Measurements from ENCODE around the gene VPS54. TPM values are rescaled to one million over a fixed set of nuclear protein-coding genes. Genes with fewer than 3 reads are reported as not detected.
A peak's percentile ranks its signal among the peaks of the same experiment; 100 is the strongest.

VPS54 gene
- total RNA-seq, 2 donors from 2014 or later = 12.8 to 19.7 TPM

DNA sequence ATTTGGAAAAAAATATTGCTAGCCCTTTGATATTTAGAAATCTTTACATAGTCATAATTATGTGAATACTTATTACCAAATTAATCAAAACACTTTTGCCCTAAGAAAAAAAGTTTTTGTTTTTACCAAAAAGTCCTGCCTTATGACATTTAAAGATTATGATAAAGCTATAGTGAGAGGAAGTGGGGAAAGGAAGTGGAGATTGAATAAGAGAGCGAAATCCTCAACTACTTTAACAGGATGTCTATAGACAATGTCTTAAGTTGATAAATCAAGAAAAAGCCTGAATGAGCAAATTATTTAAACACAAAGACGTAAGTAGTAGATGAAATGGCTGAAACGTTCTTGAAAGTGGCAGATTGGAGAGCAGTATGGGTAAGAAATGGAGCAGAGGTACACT, 20.9 kb upstream of the VPS54 start:
- ATAC-seq = no peak
- Mint-ChIP-seq H3K36me3 (no peaks in the 10 kb centered on the region), H3K9me3 (no peaks in the 10 kb centered on the region), H3K4me3 (peak overlapping the region; percentile 30), H3K27me3 (peaks cover 0 to 2% of the 10 kb centered on the region in 2 donors), H3K4me1 (ENCODE audit: low read depth in 2 of 2) (peaks cover 17 to 29% of the 10 kb centered on the region in 2 donors), H3K27ac (peak overlapping the region in 1 of 2 donors; percentile 36)
- DNase-seq (ENCODE audit: low spot score) = no peak

DNA sequence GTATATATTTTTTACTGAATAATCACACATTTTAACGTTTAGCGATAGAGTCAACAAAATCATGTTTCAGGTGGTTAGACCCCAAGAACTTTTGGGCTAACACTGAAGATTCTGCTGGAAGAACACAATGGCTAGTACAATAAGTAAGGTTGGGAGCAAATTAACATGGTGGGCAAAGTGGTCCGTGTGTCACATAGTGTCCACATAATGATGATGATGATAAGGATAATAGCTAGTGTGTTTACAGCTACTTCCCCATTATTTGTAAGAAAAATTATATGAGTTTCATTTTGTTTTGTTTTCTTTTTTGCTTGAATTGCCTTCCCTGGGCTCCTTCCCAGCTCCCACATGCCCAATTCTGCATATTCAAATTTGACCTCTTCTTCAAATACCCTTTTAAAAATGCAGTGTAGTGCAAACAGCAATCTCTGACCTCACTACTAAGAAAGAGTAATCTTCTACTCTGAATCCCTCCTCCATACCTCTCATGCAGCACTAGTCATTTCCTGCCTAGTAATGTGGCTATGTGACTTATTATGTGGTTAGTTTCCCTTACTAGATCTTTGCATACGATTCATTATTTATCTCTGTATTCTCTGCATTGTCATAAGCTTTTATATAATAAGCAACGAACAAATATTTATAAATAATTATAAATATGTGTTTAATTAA, 16.9 kb upstream of the VPS54 start:
- Mint-ChIP-seq H3K36me3 (peaks cover 16% of the 10 kb centered on the region), H3K4me3 (peak overlapping the region; percentile 71), H3K27ac (peak overlapping the region; percentile 3 to 86), H3K27me3 (peaks cover 0 to 4% of the 10 kb centered on the region in 2 donors), H3K4me1 (ENCODE audit: low read depth in 2 of 2) (peaks cover 22 to 44% of the 10 kb centered on the region in 2 donors), H3K9me3 (no peaks in the 10 kb centered on the region)
- no peak for DNase-seq (ENCODE audit: low spot score)
- ATAC-seq = peak; percentile 93 to 98

DNA sequence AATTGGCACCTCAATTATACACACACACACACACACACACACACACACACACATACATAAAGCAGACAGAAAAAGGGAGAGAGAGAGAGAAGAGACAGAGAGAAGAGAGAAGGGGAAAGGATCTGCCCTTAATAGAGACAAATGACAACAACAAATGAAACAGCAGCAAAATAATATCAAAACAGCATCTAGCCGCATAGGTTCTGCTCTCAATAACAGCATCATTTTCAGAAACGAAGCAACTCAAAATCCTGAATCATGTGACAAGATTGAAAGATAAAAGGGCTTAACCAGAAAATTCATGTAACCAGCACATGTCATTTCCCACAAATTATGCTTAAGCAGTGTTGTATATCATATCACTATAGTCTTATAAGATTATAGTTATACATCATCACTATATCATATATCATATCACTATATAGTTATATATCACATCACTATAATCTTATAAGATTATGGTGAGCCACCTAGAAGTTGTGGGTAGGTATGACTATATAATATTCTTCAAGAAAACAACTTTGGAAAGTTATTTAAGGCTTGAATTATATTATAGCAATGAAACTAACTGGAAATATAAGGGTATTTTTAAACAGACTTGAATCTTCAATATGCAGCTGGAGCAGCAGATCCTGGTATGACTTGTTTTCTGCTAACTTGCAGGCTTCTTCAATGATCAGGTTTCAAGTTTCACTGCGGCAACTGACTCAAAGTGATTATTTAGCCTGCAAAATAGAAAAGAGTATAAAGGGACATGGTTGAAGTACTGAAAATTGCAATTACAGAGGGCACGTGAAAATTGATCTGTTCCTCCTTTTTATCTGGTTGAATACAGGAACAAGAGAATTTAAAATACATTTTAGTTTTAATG, 16.1 kb upstream of the VPS54 start:
- ATAC-seq = peak in 1 of 2 donors; percentile 65

DNA sequence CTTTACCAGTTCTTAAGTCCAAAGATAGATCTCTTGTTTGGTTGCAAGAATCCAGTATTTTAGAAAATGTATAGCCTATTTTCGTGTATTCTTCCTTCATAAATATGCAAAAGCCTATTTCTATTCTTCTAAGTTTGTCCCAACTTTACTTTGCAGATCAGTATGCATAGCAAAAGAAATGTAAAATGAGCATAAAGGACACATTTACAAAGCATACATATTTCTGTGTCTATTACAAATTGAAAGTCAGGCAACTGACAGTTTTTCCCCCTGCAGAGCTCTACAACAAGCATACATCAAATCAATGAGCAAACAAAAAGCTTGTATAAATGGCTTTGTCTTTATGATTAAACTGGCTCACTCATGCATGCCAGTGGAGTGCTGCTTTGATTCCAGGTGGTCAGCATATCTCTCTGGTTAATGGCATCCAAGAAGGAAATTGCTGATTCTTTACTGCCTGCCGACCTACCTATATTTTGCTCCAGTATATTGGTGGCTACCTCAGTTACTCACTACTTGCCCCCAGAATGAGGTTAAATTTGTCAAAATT, 10.0 kb upstream of the VPS54 start:
- Mint-ChIP-seq H3K27ac (no peak overlapping the region), H3K4me3 (no peak overlapping the region), H3K9me3 (no peaks in the 10 kb centered on the region), H3K27me3 (peaks cover 0 to 13% of the 10 kb centered on the region in 2 donors), H3K36me3 (peaks cover 6% of the 10 kb centered on the region), H3K4me1 (ENCODE audit: low read depth in 2 of 2) (peaks cover 0 to 12% of the 10 kb centered on the region in 2 donors)
- no peak for ATAC-seq
- no peak for DNase-seq (ENCODE audit: low spot score)

More for the DNA sequence above, 16.1 kb upstream of the VPS54 start:
- H3K4me3 Mint-ChIP-seq = peak overlapping the region; percentile 71
- peaks cover 0 to 7% of the 10 kb centered on the region in 2 donors for H3K27me3 Mint-ChIP-seq
- H3K36me3 Mint-ChIP-seq = peaks cover 16% of the 10 kb centered on the region
- DNase-seq (ENCODE audit: low spot score) = no peak
- peak overlapping the region; percentile 3 to 86 for H3K27ac Mint-ChIP-seq
- peaks cover 21 to 42% of the 10 kb centered on the region in 2 donors for H3K4me1 Mint-ChIP-seq (ENCODE audit: low read depth in 2 of 2)
- no peaks in the 10 kb centered on the region for H3K9me3 Mint-ChIP-seq

DNA sequence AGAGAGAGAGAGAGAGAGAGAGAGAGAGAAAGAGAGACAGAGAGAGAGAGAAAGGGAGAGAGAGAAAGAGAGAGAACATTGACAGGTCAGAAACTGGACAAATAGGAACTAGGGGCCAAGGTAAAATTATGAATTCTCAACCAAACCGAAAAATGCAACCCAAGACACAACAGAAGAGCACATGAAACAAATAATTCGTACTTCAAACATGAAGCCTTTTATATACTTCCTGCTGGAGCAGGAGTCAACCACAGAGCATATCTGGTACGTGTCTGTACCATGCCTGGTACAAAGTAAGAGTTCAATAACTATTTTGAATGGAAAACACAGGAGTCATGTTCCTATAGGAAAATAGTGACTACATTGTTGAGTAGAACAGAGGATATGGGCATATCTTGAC, 6.5 kb upstream of the VPS54 start:
- DNase-seq (ENCODE audit: low spot score) = no peak
- H3K27ac Mint-ChIP-seq = no peak overlapping the region
- peak overlapping the region; percentile 14 for H3K4me3 Mint-ChIP-seq
- H3K4me1 Mint-ChIP-seq (ENCODE audit: low read depth in 2 of 2) = peaks cover 0 to 6% of the 10 kb centered on the region in 2 donors
- H3K9me3 Mint-ChIP-seq = no peaks in the 10 kb centered on the region
- H3K36me3 Mint-ChIP-seq = no peaks in the 10 kb centered on the region
- ATAC-seq = no peak
- peaks cover 0 to 10% of the 10 kb centered on the region in 2 donors for H3K27me3 Mint-ChIP-seq

DNA sequence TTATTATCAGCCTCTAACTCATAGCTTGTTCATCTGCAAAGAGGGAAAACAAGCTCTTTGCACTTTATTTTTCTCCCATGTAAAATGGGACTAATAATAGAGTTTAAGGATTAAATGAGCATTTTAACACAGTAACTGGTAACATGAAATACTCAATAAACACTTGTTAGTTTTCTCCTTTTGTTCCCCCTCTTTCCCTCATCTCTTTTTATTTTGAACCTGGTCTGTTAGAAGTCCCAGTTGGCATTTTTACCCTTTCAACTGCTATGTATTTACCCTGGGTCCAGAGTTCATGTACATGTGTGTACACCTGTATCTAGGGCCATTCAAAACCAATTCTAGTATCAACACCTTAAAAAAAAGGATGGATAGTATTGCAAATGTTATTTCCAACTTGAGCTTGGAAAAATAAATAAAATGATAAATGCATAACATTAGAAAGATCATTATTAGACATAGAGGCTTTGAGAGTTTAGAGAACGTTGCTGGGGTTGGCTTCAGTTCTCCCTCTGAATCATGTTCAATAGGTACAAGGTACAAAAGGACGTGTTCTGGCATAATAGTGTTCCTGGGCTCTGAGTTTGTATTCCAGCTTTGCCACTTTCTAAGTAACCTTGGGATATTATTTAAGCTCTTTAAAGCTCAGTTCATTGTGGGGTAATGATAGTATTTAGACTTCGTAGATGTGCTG, 5.2 kb upstream of the VPS54 start:
- H3K9me3 Mint-ChIP-seq = no peaks in the 10 kb centered on the region
- peaks cover 11 to 19% of the 10 kb centered on the region in 2 donors for H3K4me1 Mint-ChIP-seq (ENCODE audit: low read depth in 2 of 2)
- no peak overlapping the region for H3K27ac Mint-ChIP-seq
- H3K27me3 Mint-ChIP-seq = peaks cover 0 to under 1% of the 10 kb centered on the region in 2 donors
- DNase-seq (ENCODE audit: low spot score) (no peak), ATAC-seq (no peak)
- no peaks in the 10 kb centered on the region for H3K36me3 Mint-ChIP-seq
- H3K4me3 Mint-ChIP-seq = no peak overlapping the region

GRCh38 chr2:64023485-64024258, 4.4 kb upstream of the VPS54 start:
- no peak for ATAC-seq

DNA sequence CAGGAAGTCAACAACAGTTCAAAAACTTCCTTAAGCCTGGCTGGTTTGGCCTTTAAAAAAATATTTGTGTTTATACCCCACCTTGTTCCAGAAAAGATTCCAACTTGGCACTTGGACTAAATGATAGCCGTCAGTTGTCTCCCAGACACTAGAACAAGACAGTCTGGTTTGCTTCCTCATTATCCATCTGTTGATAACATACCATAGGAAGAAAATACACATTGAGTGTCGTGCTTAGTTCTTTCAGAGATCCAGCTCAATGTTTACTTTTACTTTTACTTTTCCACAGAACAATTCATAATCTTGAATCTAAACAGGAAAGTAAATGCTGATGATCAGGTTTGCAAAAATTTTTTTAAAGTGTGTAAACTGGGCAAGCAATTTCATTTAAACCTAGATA, 2.4 kb upstream of the VPS54 start:
- DNase-seq (ENCODE audit: low spot score) = no peak
- no peak overlapping the region for H3K4me3 Mint-ChIP-seq
- H3K27ac Mint-ChIP-seq = peak overlapping the region in 1 of 2 donors; percentile 23
- H3K36me3 Mint-ChIP-seq = peaks cover 9% of the 10 kb centered on the region
- H3K4me1 Mint-ChIP-seq (ENCODE audit: low read depth in 2 of 2) = peaks cover 20 to 29% of the 10 kb centered on the region in 2 donors
- no peak for ATAC-seq
- no peaks in the 10 kb centered on the region for H3K27me3 Mint-ChIP-seq
- no peaks in the 10 kb centered on the region for H3K9me3 Mint-ChIP-seq

More at GRCh38 chr2:64023485-64024258, 4.4 kb upstream of the VPS54 start:
- Mint-ChIP-seq H3K27me3 (no peaks in the 10 kb centered on the region), H3K27ac (no peak overlapping the region), H3K4me1 (ENCODE audit: low read depth in 2 of 2) (peaks cover 12 to 19% of the 10 kb centered on the region in 2 donors), H3K4me3 (no peak overlapping the region), H3K36me3 (no peaks in the 10 kb centered on the region), H3K9me3 (no peaks in the 10 kb centered on the region)
- no peak for DNase-seq (ENCODE audit: low spot score)

DNA sequence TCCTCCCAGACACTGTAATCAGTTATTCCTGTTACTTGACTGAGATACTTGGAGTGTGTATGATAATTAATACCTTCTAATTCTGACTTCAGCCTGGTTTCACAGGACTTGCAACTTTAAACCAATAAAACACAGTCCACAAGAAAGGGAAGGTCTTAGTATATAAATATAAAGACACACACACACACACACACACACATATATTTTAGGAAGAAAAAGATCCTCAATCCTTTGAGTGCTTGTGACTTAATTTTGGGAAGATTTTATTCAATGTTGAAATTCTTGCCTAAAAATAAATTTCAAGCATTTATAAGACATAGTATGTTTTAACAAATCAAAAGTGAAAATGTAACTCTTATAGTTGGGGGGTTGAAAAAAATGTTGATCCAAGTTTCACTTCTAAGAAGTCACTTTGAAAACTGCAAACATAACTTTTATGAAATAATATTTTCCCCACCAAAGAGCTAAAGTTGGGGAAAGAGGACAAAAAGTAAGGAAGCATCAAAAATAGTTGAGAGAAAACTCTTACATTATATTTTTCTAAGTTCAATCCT, 824 bp upstream of the VPS54 start:
- no peak for DNase-seq (ENCODE audit: low spot score)
- Mint-ChIP-seq H3K36me3 (peaks cover 9% of the 10 kb centered on the region), H3K27ac (peak overlapping the region; percentile 92 to 99), H3K4me3 (peak overlapping the region; percentile 100), H3K27me3 (no peaks in the 10 kb centered on the region), H3K9me3 (no peaks in the 10 kb centered on the region), H3K4me1 (ENCODE audit: low read depth in 2 of 2) (peaks cover 26 to 31% of the 10 kb centered on the region in 2 donors)
- no peak for ATAC-seq

DNA sequence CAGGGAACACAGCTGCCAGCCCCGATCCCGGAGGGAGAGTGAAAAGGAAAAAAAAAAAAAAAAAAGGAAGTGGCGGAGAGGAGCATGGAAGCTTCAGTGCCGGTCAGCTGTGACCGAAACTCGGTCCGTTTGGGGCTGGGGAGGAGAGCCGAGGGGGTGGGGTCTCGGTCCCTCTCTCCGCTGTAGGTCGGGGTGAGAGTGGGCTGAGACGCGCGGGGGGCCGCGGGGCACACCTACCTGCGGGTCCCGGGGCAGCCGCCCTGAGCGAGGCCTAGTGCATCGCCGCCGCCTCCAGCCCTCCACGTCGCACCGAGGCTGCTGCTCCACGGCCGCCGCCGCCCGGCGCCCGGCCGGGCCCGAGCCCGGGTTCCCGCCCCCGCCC, 536 bp downstream of the VPS54 start:
- Mint-ChIP-seq H3K4me3 (peak overlapping the region; percentile 100), H3K9me3 (no peaks in the 10 kb centered on the region), H3K36me3 (peaks cover 9% of the 10 kb centered on the region), H3K27ac (peak overlapping the region; percentile 99), H3K27me3 (no peaks in the 10 kb centered on the region), H3K4me1 (ENCODE audit: low read depth in 2 of 2) (peaks cover 26 to 31% of the 10 kb centered on the region in 2 donors)
- peak in 1 of 2 donors; percentile 75 for ATAC-seq
- DNase-seq (ENCODE audit: low spot score) = no peak

- H3K4me3 Mint-ChIP-seq = peak overlapping the region; percentile 100
- ATAC-seq = no peak
Measured at GRCh38 chr2:64017811-64018700, 1.2 kb downstream of the VPS54 start.

GRCh38 chr2:64015898-64016297, 3.3 kb downstream of the VPS54 start:
- peaks cover 35 to 46% of the 10 kb centered on the region in 2 donors for H3K4me1 Mint-ChIP-seq (ENCODE audit: low read depth in 2 of 2)
- peaks cover 9% of the 10 kb centered on the region for H3K36me3 Mint-ChIP-seq

More at GRCh38 chr2:64017811-64018700, 1.2 kb downstream of the VPS54 start:
- DNase-seq (ENCODE audit: low spot score) = no peak
- Mint-ChIP-seq H3K36me3 (peaks cover 9% of the 10 kb centered on the region), H3K27ac (peak overlapping the region; percentile 99), H3K9me3 (no peaks in the 10 kb centered on the region), H3K27me3 (no peaks in the 10 kb centered on the region), H3K4me1 (ENCODE audit: low read depth in 2 of 2) (peaks cover 27 to 34% of the 10 kb centered on the region in 2 donors)

More at GRCh38 chr2:64015898-64016297, 3.3 kb downstream of the VPS54 start:
- no peak for ATAC-seq
- no peak for DNase-seq (ENCODE audit: low spot score)
- H3K4me3 Mint-ChIP-seq = peak overlapping the region; percentile 16
- H3K27me3 Mint-ChIP-seq = no peaks in the 10 kb centered on the region
- no peak overlapping the region for H3K27ac Mint-ChIP-seq
- no peaks in the 10 kb centered on the region for H3K9me3 Mint-ChIP-seq
